OCI-LY1 (cell line): Measurements from ENCODE around the gene COTL1.

Source experiments
- EZH2 ChIP-seq: fragments of 200-600 bp; sonication (generic), shearing (Covaris generic); IDR thresholded peaks from 2 replicates; pipeline ENCODE4 v1.8.0; 2017; ENCODE audit warnings: borderline replicate concordance, mixed run types, mild to moderate bottlenecking, antibody characterized with exemption, low read length, moderate library complexity, mixed read lengths
- TF ChIP-seq, protein P1 (sequence below): fragments of 200-600 bp; sonication (generic), shearing (Covaris generic); IDR thresholded peaks from 2 replicates; pipeline ENCODE4 v1.5.1; 2017; ENCODE audit warnings: mild to moderate bottlenecking, antibody characterized with exemption, low read length, moderate library complexity, mixed read lengths

- TF ChIP-seq, protein P1, sequence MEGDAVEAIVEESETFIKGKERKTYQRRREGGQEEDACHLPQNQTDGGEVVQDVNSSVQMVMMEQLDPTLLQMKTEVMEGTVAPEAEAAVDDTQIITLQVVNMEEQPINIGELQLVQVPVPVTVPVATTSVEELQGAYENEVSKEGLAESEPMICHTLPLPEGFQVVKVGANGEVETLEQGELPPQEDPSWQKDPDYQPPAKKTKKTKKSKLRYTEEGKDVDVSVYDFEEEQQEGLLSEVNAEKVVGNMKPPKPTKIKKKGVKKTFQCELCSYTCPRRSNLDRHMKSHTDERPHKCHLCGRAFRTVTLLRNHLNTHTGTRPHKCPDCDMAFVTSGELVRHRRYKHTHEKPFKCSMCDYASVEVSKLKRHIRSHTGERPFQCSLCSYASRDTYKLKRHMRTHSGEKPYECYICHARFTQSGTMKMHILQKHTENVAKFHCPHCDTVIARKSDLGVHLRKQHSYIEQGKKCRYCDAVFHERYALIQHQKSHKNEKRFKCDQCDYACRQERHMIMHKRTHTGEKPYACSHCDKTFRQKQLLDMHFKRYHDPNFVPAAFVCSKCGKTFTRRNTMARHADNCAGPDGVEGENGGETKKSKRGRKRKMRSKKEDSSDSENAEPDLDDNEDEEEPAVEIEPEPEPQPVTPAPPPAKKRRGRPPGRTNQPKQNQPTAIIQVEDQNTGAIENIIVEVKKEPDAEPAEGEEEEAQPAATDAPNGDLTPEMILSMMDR = no peak
- TF ChIP-seq EZH2 = no peak
Measured at GRCh38 chr16:84560269-84560668, 57.6 kb downstream of the COTL1 start.
